GM19238 (cell line): ENCODE data around the gene ROBO1.

ENCODE experiments used
- DNase-seq: peaks from one replicate; pipeline ENCODE4 v3.0.0; 2011; ENCODE audit warnings: low spot score; ENCODE audit not compliant: insufficient read length

Gene ROBO1

DNA sequence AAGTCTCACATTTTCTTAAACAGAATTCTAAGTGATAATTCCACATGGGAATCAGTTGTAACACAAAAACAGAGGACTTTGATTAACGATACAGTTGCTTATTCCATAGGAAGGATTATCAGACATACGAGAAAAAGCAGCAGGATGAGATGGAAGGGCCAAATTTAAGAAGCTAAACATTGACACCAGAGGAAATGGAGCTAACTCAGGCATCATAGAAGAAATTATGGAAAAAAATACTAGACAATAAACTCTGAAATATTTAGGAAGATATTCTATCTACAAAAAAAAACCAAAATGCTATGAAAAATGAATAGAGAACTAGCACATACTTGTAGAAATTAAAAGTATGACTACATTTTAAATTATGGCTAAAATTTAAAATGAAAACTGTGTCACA lies 776.1 kb downstream of the ROBO1 start:
- DNase-seq: no peak

- no peak for DNase-seq
Measured at GRCh38 chr3:78990156-78990555, 777.6 kb downstream of the ROBO1 start.

- no peak for DNase-seq
Measured at GRCh38 chr3:78988324-78988723, 779.5 kb downstream of the ROBO1 start.

DNA sequence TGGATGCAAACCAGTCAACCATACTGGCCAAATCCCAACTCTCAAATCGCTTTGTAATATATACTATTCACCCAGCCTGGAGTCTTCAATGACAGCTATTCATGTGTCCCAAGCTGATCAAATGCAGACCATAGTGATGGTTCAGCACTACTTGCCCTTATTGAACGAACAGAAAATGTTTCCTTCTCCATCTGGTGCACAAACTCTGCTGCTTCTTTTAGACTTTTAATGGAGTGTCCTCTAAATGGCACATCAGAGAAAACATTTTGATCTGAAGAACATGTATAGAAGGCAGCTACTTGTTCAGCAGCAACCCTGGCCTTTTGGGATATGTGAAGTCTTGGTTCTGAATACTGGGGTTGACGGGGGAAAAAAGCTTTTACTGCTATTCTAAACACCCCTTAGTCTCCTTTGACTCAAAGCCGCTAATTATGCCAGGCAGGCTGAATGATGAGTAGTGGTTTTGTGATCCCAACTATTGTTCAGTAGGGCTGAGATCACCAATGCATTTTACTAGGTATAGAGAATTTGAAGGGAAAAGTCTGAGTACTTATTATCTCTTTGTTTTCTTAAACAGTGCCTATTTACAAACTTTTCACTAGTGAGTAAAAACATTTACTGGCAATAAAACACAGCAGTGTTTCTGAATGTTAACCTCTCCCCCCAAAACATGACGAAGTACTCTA lies 781.2 kb downstream of the ROBO1 start:
- no peak for DNase-seq

- DNase-seq: no peak
Measured at GRCh38 chr3:78985981-78986380, 781.8 kb downstream of the ROBO1 start.

DNA sequence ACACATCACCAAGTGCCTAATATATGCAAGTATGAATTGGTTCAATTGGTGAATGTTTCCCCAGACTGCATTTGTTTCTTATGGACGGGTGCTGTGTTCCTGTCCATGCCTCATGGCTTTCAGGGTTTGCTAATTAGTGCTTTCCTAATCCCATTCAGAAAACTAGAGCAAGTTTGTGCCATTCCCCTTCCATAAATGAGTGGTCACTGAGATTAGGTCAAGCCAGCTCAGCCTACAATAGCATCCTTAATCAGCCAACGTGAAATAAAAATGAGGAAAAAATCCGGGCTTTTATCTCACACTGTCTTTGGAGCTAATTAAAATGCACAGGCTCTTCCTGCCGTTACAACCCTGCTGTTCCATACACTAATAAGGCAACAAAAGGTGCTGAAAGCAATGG lies 788.8 kb downstream of the ROBO1 start:
- DNase-seq: no peak

DNA sequence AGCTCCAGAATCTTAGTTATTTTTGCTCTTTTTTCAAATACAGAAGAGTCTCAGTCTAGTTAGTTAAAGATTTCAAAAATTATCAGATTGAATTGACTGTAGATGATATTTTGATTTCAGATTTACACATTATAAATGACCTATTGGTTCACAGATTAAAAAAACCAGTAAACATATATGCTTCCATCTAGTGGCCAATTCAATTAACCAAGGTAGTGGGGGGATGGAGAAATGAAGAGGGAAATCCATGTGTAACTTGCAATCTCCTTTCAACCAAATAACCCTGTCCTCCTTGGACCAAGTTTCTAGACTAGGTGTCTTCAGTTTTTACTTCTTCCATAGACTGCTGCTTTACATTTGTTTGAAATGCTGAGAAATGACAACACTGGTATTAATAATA lies 789.8 kb downstream of the ROBO1 start:
- DNase-seq: no peak

GRCh38 chr3:78977073-78977472 lies 790.7 kb downstream of the ROBO1 start:
- DNase-seq: no peak

GRCh38 chr3:78976200-78976599 lies 791.6 kb downstream of the ROBO1 start:
- DNase-seq: no peak

DNA sequence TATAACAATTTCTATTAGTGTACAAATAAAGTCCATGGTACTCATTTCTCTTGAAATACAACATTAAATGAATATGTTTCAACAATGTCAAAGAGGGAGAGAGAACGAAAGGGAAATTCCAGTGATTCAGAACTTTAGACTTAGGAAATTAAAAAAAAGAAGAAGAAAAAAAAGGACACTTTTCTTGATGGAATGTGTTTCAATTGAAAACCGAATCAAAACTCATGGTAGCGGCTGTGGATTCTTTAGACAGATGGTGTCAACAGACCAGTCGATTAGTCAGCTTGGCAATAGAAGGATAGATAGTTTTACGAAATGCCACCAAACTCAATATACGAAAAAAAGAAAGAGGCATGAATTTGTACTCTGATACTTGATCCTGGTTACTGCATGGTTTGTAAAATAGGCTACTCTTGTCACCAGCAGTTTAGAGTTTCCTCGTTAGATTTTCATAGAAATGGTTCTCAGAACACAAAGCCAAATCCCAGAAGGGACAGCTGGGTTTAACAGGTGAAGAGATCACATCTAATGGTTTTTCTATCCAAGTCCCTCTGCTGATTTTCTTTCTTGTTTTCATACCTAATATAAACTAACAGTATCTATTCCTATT lies 793.5 kb downstream of the ROBO1 start:
- DNase-seq: no peak

DNA sequence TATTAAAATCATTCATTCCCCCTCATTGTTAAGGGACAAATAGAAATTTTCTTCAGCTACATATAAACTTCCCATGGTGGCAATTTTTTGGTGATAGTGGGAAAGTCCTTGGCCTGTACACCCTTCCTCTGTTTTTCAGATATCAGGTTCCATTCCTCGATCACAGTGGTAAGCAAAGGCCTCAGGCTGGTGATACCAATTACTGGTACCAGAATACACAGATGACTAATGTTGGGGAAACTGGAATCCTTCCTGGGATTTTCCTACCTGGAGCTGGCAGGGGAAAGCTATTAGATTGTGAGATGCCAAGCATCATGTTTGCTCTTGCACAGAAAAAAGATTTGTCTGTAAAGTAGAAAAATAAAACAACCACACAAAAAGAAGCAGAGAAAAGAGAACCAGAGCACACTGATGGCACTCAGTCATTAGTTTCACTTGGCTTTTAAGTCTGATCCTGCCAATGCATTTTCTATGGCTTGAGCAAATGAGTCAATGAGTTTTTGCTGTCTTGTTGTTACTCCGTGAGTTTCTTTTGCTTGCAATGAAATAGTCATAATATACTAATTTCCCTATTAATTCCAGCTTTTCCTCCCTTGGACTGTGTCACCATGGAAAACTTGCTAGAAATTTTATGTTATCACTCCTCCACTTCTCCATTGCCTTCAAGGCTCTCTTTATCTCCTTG lies 795.0 kb downstream of the ROBO1 start:
- DNase-seq: no peak

- no peak for DNase-seq
Measured at GRCh38 chr3:78970656-78971055, 797.1 kb downstream of the ROBO1 start.

DNA sequence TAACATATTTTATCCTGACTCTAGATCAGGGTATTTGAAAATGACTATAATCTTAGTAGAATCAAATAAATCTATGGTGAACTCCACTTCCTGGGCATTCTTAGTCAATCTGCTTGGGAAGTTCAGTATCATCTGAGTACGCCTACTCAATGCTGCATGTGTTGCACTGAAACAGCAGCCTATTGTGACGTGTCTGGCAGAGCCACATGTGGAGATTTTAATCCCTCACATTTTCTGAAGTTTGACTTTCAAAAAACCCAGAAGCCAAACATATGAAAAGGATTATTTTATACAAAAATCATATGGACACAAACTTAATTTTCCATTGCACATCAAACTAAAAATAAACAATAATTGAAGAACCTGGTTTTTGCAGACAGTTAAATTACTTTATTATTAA lies 798.3 kb downstream of the ROBO1 start:
- no peak for DNase-seq

DNA sequence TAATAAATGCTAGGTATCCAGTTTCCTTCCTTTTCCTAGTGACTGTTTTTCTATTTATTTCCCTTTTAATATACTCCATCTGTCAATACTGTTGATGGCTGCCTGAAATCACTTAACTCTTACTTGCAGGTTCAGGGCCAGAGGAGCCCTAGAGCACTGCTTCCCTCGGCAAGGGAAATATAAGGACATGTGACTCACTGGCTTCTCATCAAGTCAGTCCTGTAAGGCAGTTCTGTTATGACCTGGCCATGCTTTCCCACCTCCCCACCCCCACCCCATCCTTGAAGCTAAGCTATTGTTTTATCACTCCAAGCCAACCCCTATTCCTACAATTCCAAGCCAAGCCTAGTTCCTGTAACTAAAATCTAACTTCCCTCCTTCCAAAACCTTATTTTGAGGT lies 800.7 kb downstream of the ROBO1 start:
- no peak for DNase-seq

- DNase-seq: no peak
Measured at GRCh38 chr3:78963771-78964170, 804.0 kb downstream of the ROBO1 start.

GRCh38 chr3:78957456-78957855 lies 810.3 kb downstream of the ROBO1 start:
- no peak for DNase-seq

- no peak for DNase-seq
Measured at GRCh38 chr3:78951342-78951945, 816.4 kb downstream of the ROBO1 start.

- DNase-seq: no peak
Measured at GRCh38 chr3:78941587-78941986, 826.2 kb downstream of the ROBO1 start.

DNA sequence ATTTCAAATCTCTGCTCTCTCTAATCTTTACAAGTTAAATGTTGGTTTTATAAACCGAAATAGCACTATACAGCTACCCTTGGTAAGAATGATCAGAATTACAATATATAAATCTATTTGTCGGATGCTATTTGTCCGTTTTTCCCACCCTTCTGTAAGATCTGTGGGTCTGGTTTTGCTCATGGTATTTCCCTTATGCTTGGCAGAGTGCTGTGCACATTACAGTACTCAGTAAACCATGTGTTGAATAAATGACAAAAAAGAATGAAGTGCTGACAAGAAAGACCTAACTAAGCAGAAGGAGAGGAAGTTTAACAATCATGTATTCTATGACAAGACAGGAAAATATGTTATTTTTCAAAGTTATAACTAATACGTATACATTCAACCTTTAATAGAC lies 827.2 kb downstream of the ROBO1 start:
- DNase-seq: no peak

- DNase-seq: no peak
Measured at GRCh38 chr3:78940128-78940527, 827.7 kb downstream of the ROBO1 start.

DNA sequence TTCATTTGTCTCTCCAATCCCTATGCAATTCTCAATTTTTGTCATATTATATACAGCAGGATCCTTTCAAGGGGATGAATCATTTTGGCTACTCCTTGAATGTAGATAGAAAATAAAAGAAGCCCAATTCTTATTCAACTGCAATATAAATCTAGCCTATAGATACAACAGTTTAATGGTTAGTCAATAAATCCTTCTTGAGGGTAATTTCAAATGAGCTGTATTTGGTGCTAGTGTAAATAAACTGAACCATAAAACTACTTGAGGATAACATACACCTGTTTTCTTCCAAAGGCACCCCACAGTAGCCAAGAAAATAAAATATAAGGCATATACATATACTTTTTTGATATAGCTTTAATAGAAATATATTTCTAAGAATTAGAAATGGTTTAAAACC lies 830.3 kb downstream of the ROBO1 start:
- no peak for DNase-seq

DNA sequence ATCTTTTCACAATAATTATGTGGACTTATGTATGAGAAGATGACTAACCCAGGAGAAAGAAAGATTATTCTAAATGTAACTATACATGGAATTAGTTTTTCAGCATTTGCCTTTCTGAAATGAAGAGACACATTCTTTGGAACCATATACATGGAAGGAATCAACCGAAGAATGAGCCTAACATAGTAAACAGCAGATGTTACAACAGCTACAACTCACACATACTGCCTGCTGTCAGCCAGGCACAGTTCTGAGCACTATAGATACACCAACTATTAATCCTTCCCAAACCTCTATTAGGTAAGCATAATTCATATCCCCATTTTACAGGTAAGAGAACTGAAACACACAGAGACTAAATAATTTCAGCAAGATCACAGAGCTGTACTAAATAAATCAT lies 840.0 kb downstream of the ROBO1 start:
- no peak for DNase-seq
